WTC11 (cell line): ENCODE results near the gene PRX.

Source experiments
- ATF2 ChIP-seq: sonication (generic); formaldehyde crosslinking; IDR thresholded peaks from 2 replicates; pipeline ENCODE4 v1.8.1; 2022; ENCODE audit warnings: low read depth, missing genetic modification reagents, borderline replicate concordance
- MYBL2 ChIP-seq: sonication (generic); formaldehyde crosslinking; IDR thresholded peaks from 2 replicates; pipeline ENCODE4 v1.8.1; 2023; ENCODE audit warnings: mild to moderate bottlenecking, moderate library complexity, missing genetic modification reagents
- ZNF121 ChIP-seq: sonication (generic); formaldehyde crosslinking; IDR thresholded peaks from 2 replicates; pipeline ENCODE4 v1.8.0; 2023; ENCODE audit warnings: missing genetic modification reagents
- ZSCAN18 ChIP-seq: fragments of 250-450 bp; sonication (Bioruptor Pico); IDR thresholded peaks from 2 replicates; pipeline ENCODE4 v2.1.2; 2022; ENCODE audit warnings: mild to moderate bottlenecking, moderate library complexity
- TF ChIP-seq, protein P1 (sequence below): fragments of 200-600 bp; IDR thresholded peaks from 2 replicates; pipeline ENCODE4 v1.8.0; 2022; ENCODE audit warnings: antibody characterized with exemption
- TF ChIP-seq, protein P2 (sequence below): sonication (generic); formaldehyde crosslinking; IDR thresholded peaks from 2 replicates; pipeline ENCODE4 v1.8.0; 2022; ENCODE audit warnings: mild to moderate bottlenecking, missing genetic modification reagents

- TF ChIP-seq MYBL2 (CRISPR knock-in tag) (no peak), ATF2 (CRISPR knock-in tag) (no peak), ZSCAN18 (CRISPR knock-in tag) (no peak), ZNF121 (CRISPR knock-in tag) (no peak)
- TF ChIP-seq, protein P1, sequence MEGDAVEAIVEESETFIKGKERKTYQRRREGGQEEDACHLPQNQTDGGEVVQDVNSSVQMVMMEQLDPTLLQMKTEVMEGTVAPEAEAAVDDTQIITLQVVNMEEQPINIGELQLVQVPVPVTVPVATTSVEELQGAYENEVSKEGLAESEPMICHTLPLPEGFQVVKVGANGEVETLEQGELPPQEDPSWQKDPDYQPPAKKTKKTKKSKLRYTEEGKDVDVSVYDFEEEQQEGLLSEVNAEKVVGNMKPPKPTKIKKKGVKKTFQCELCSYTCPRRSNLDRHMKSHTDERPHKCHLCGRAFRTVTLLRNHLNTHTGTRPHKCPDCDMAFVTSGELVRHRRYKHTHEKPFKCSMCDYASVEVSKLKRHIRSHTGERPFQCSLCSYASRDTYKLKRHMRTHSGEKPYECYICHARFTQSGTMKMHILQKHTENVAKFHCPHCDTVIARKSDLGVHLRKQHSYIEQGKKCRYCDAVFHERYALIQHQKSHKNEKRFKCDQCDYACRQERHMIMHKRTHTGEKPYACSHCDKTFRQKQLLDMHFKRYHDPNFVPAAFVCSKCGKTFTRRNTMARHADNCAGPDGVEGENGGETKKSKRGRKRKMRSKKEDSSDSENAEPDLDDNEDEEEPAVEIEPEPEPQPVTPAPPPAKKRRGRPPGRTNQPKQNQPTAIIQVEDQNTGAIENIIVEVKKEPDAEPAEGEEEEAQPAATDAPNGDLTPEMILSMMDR = no peak
- TF ChIP-seq, protein P2, sequence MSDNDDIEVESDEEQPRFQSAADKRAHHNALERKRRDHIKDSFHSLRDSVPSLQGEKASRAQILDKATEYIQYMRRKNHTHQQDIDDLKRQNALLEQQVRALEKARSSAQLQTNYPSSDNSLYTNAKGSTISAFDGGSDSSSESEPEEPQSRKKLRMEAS (CRISPR knock-in tag) = no peak
Observed at GRCh38 chr19:40348961-40349507, 64.1 kb downstream of the PRX start.
